Measurements from ENCODE around the gene PPP2R2C. TPM values are rescaled to one million over a fixed set of nuclear protein-coding genes. Genes with fewer than 3 reads are reported as not detected.

PPP2R2C gene
- total RNA-seq, 3 donors from 2014 or later, result 0.31 to 2.9 (median 0.41) TPM

GRCh38 chr4:6271701-6272465 lies 200.5 kb downstream of the PPP2R2C start:
- intact Hi-C loops (cut with DNase I, micrococcal nuclease), result no loop called here
- ATAC-seq (no peak), DNase-seq (peak in 1 of 3 donors; percentile 51)
- Histone ChIP-seq H3K4me1 (ENCODE audit: low read depth) (peaks cover 10% of the 10 kb centered on the region), H3K4me3 (no peak overlapping the region), H3K36me3 (ENCODE audit: low read depth) (peaks cover 2% of the 10 kb centered on the region), H3K9me3 (no peaks in the 10 kb centered on the region)
- no peak for TF ChIP-seq CTCF (IDR thresholded peaks at IDR 0.05)

GRCh38 chr4:6271206-6271605 lies 201.2 kb downstream of the PPP2R2C start:
- TF ChIP-seq CTCF (IDR thresholded peaks at IDR 0.05), result no peak
- Histone ChIP-seq H3K4me3 (no peak overlapping the region), H3K4me1 (ENCODE audit: low read depth) (peaks cover 10% of the 10 kb centered on the region), H3K9me3 (no peaks in the 10 kb centered on the region), H3K36me3 (ENCODE audit: low read depth) (peaks cover 2% of the 10 kb centered on the region)
- ATAC-seq (no peak), DNase-seq (no peak)
- intact Hi-C loops (cut with DNase I, micrococcal nuclease), result no loop called here

GRCh38 chr4:6270636-6271121 lies 201.7 kb downstream of the PPP2R2C start:
- Histone ChIP-seq H3K4me3 (no peak overlapping the region), H3K4me1 (ENCODE audit: low read depth) (peaks cover 8% of the 10 kb centered on the region), H3K36me3 (ENCODE audit: low read depth) (peaks cover 2% of the 10 kb centered on the region), H3K9me3 (no peaks in the 10 kb centered on the region)
- no peak for TF ChIP-seq CTCF (IDR thresholded peaks at IDR 0.05)
- intact Hi-C loops (cut with DNase I, micrococcal nuclease), result no loop called here
- ATAC-seq (no peak), DNase-seq (peak in 1 of 3 donors; percentile 19)

Other genes with a start within 250 kb of the PPP2R2C start
- 10 to 100 TPM in 2 of 3 donors, 1 to 10 TPM in 1; 5.8 to 39.2 (median 14.9) TPM for gene WFS1, start 202.8 kb downstream of the PPP2R2C start, total RNA-seq
- 10 to 100 TPM; 24.1 to 28.2 (median 27.2) TPM for gene MAN2B2, start 102.6 kb upstream of the PPP2R2C start, total RNA-seq
- 100 to 1,000 TPM; 115 to 244 (median 172) TPM for gene MRFAP1, start 168.1 kb upstream of the PPP2R2C start, total RNA-seq
- gene S100P, start 221.3 kb upstream of the PPP2R2C start, total RNA-seq, result 100 to 1,000 TPM in 1 of 3 donors, 10 to 100 TPM in 2; 15.7 to 189 (median 70.4) TPM
- gene MRFAP1L1, start 237.3 kb upstream of the PPP2R2C start, total RNA-seq, result 10 to 100 TPM; 24.2 to 49.0 (median 31.2) TPM
- 10 to 100 TPM; 11.8 to 12.8 (median 11.8) TPM for gene BLOC1S4, start 243.6 kb upstream of the PPP2R2C start, total RNA-seq